SU-DHL-6 (cell line): Measurements from ENCODE around the gene LSM3.

Source experiments
- CTCF ChIP-seq: fragments of 200-600 bp; sonication (generic); IDR thresholded peaks from one replicate; pipeline ENCODE4 v1.5.1; 2017; ENCODE audit warnings: antibody characterized with exemption, mild to moderate bottlenecking, low read length, moderate library complexity; ENCODE audit not compliant: insufficient read depth, poor library complexity, severe bottlenecking
- EZH2phosphoT487 ChIP-seq: fragments of 200-600 bp; sonication (generic), shearing (Covaris generic); conservative IDR thresholded peaks from 2 replicates; pipeline ENCODE4 v1.6.1; 2018; ENCODE audit warnings: mild to moderate bottlenecking, antibody characterized with exemption, low read length, moderate library complexity, mixed read lengths

- TF ChIP-seq CTCF, result no peak
- no peak for TF ChIP-seq EZH2phosphoT487
Measured at GRCh38 chr3:14148041-14148985, 30.3 kb upstream of the LSM3 start.
